Vagina (tissue), 2 donors: ENCODE results near the gene IER5L.

Experiments
- POLR2AphosphoS5 ChIP-seq, 2 donors: sonication (generic); formaldehyde crosslinking; IDR thresholded peaks; one replicate each; pipeline ENCODE4 v1.9.0; 2017; ENCODE audit warnings: antibody characterized with exemption in 2 of 2, mild to moderate bottlenecking in 2 of 2, low read depth in 1 of 2; ENCODE audit not compliant: insufficient read depth in 1 of 2
- TF ChIP-seq, protein P1 (sequence below), 3 experiments: fragments of 450-650 bp in 2 of 3; fragments of 200-600 bp in 1 of 3; sonication (generic) in 1 of 3; IDR thresholded peaks; one replicate each; pipeline ENCODE4 v1.5.1; 2017 to 2019; ENCODE audit warnings: antibody characterized with exemption in 3 of 3, mild to moderate bottlenecking in 2 of 3, moderate library complexity in 2 of 3

DNA sequence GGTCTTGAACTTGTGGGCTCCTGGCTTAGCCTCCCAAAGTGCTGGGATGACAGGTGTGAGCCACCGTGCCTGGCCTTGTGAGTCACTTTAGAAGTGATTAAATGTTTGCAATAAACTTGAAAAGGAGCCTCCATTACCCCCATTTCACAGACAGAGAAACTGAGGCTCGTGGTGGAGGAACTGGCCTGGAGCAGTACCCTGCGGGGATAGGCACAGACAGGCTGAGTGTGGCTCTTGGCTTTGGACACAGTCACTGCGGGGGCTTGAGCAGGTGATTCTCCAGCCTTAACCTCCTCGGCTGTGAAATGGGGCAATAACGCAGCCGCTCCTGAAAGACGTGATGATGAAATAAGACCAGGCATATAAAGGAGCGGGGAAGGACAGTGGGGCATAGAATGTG lies 40.9 kb upstream of the IER5L start:
- TF ChIP-seq, protein P1, sequence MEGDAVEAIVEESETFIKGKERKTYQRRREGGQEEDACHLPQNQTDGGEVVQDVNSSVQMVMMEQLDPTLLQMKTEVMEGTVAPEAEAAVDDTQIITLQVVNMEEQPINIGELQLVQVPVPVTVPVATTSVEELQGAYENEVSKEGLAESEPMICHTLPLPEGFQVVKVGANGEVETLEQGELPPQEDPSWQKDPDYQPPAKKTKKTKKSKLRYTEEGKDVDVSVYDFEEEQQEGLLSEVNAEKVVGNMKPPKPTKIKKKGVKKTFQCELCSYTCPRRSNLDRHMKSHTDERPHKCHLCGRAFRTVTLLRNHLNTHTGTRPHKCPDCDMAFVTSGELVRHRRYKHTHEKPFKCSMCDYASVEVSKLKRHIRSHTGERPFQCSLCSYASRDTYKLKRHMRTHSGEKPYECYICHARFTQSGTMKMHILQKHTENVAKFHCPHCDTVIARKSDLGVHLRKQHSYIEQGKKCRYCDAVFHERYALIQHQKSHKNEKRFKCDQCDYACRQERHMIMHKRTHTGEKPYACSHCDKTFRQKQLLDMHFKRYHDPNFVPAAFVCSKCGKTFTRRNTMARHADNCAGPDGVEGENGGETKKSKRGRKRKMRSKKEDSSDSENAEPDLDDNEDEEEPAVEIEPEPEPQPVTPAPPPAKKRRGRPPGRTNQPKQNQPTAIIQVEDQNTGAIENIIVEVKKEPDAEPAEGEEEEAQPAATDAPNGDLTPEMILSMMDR (IDR thresholded peaks at IDR 0.05) = no peak
- TF ChIP-seq POLR2AphosphoS5 (IDR thresholded peaks at IDR 0.05; ENCODE audit: insufficient read depth in 1 of 2, low read depth in 1 of 2) = no peak
